ENCODE results near the gene WDR18. TPM values are rescaled to one million over a fixed set of nuclear protein-coding genes. Genes with fewer than 3 reads are reported as not detected.

The WDR18 gene
- total and polyA plus RNA-seq, 2 donors (not counting 1 experiment from before 2014, with no cell fraction given) = 10.0 to 42.3 TPM

DNA sequence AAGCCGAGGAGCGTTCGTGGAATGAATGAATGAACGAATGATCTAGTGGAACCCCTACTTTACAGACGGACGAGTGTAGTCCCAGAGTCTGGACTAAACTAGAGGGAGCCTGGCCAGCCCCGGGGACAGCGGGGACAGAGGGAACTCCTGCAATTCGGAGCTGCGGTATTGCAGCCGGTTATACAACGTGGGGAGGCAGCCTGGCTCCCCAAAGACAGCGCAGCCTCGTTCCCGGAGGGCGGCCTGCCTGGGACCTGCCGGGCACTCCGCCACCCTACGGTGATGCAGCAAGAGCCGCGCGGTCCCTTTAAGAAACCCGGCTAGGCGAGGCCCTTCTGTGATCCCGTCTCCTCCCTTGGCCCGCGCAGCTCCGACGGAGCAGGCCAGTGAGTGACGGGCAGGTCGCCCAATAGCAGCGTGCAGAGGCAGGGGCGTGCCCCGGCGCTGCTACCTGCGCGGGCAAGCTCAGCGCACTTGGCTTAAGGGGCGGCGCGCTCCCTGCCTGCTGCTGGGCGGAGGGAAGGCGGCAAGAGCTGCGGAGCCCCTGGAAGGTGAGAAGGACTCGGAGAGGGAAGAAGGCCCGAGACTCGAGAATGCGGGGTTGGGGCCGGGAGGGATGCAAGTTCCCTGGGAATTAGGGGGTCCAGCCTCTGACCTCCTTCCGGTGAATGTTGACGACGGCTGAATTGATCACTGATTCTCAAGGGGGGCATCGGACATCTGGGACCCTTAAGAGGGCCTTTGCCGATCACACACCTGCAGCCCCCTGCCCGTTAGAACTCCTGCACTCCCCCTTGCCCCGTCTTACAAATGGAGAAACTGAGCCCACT, 55.7 kb downstream of the WDR18 start, which contains the start of gene ABCA7:
Gene ABCA7 (plus strand): TSS at position 462 of the 830 bp plus-strand sequence. CDS start 1,255 bp downstream, outside the sequence.
- Histone ChIP-seq H3K9ac (ENCODE audit: insufficient read depth, low read length) (peak within 1 kb of the TSS; percentile 46), H3K4me3 (replicated peaks in 1 of 4; ENCODE audit: control extremely low read depth in 1 of 4, insufficient read depth in 1 of 4, low read depth in 3 of 4, low read length in 4 of 4) (peak within 1 kb of the TSS; percentile 53 to 67 (median 58)), H3K27ac (ENCODE audit: insufficient read depth, low read length) (peak within 1 kb of the TSS; percentile 38), H2AFZ (ENCODE audit: low read length) (no peak within 1 kb of the TSS), H3K27me3 (ENCODE audit: control insufficient read depth, insufficient read depth, low read length) (no peaks in the 10 kb centered on the region), H4K20me1 (ENCODE audit: control insufficient read depth, extremely low read depth, insufficient read depth, low read length) (no peaks in the 10 kb centered on the region), H3K4me2 (ENCODE audit: extremely low read depth, insufficient read depth, low read length) (peak within 1 kb of the TSS; percentile 93), H3K4me1 (ENCODE audit: control insufficient read depth, extremely low read depth, insufficient read depth, low read length) (peaks cover 26% of the 10 kb centered on the region), H3K9me3 (ENCODE audit: control insufficient read depth, insufficient read depth, low read depth, low read length) (no peaks in the 10 kb centered on the region), H3K36me3 (ENCODE audit: control insufficient read depth, insufficient read depth, low read length) (peaks cover 19% of the 10 kb centered on the region), H3K79me2 (ENCODE audit: control insufficient read depth, insufficient read depth, low read length) (peaks cover 3% of the 10 kb centered on the region)
- TF ChIP-seq, protein P1, sequence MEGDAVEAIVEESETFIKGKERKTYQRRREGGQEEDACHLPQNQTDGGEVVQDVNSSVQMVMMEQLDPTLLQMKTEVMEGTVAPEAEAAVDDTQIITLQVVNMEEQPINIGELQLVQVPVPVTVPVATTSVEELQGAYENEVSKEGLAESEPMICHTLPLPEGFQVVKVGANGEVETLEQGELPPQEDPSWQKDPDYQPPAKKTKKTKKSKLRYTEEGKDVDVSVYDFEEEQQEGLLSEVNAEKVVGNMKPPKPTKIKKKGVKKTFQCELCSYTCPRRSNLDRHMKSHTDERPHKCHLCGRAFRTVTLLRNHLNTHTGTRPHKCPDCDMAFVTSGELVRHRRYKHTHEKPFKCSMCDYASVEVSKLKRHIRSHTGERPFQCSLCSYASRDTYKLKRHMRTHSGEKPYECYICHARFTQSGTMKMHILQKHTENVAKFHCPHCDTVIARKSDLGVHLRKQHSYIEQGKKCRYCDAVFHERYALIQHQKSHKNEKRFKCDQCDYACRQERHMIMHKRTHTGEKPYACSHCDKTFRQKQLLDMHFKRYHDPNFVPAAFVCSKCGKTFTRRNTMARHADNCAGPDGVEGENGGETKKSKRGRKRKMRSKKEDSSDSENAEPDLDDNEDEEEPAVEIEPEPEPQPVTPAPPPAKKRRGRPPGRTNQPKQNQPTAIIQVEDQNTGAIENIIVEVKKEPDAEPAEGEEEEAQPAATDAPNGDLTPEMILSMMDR (conservative IDR thresholded peaks at IDR 0.05 in 1 of 2, IDR thresholded peaks at IDR 0.05 in 1 of 2; ENCODE audit: low read depth in 1 of 2, low read length in 2 of 2) = no peak
- no peak for TF ChIP-seq EZH2 (IDR thresholded peaks at IDR 0.05; ENCODE audit: low read length, missing control alignments)
- DNase-seq (ENCODE audit: low read depth in 2 of 2) = peak; percentile 97

DNA sequence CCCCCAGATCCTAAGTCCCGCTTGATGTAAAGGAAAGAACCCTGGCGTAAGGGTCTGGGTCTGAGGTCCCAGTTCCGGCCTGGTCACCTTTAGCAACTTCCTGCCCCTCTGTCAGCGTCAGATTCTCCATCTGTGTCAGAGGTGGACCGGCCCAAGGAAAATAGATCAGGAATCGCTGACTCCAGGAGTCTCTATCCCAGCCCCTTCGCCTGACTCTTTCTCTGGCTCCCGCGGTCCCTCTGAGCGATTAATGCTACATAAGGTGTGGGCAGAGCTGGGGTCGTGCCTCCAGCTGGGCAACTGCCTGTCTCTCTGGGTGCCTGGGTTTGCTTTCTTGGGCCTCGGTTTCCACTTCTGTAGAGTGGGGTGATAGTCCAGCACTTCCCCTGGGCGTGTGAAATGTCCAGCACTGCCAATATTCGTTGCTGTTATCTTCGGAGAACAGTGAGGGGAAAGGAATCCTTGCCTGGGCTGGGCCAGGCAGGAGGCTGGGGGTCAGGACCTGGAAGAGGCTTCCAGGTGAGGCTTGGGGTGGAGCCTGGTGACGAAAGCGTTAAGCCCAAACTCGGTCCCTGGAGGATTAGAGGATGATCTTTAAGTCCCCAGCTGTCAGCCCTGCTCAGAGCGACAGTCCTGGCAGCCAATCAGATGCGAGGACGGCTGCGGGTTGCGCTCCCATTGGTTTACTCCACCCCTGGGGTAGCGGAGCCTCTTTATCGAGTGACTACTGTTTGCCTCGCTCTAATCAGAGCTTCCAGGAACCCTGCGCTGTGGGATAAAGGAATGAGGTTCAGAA, 56.5 kb downstream of the WDR18 start:
- Histone ChIP-seq H3K79me2 (ENCODE audit: control insufficient read depth, insufficient read depth, low read length) (no peaks in the 10 kb centered on the region), H3K9ac (ENCODE audit: insufficient read depth, low read length) (peak overlapping the region; percentile 18), H3K4me1 (ENCODE audit: control insufficient read depth, extremely low read depth, insufficient read depth, low read length) (peaks cover 26% of the 10 kb centered on the region), H3K27me3 (ENCODE audit: control insufficient read depth, insufficient read depth, low read length) (no peaks in the 10 kb centered on the region), H3K36me3 (ENCODE audit: control insufficient read depth, insufficient read depth, low read length) (peaks cover 17% of the 10 kb centered on the region), H3K27ac (ENCODE audit: insufficient read depth, low read length) (no peak overlapping the region), H3K4me3 (replicated peaks in 1 of 4; ENCODE audit: control extremely low read depth in 1 of 4, insufficient read depth in 1 of 4, low read depth in 3 of 4, low read length in 4 of 4) (peak overlapping the region; percentile 53 to 67 (median 58)), H4K20me1 (ENCODE audit: control insufficient read depth, extremely low read depth, insufficient read depth, low read length) (no peaks in the 10 kb centered on the region), H3K9me3 (ENCODE audit: control insufficient read depth, insufficient read depth, low read depth, low read length) (no peaks in the 10 kb centered on the region), H3K4me2 (ENCODE audit: extremely low read depth, insufficient read depth, low read length) (peak overlapping the region; percentile 93), H2AFZ (ENCODE audit: low read length) (peak overlapping the region; percentile 51)
- DNase-seq (ENCODE audit: low read depth in 2 of 2) = peak; percentile 94 to 95
- TF ChIP-seq, protein P1 (conservative IDR thresholded peaks at IDR 0.05 in 1 of 2, IDR thresholded peaks at IDR 0.05 in 1 of 2; ENCODE audit: low read depth in 1 of 2, low read length in 2 of 2) = no peak
- TF ChIP-seq EZH2 (IDR thresholded peaks at IDR 0.05; ENCODE audit: low read length, missing control alignments) = no peak

DNA sequence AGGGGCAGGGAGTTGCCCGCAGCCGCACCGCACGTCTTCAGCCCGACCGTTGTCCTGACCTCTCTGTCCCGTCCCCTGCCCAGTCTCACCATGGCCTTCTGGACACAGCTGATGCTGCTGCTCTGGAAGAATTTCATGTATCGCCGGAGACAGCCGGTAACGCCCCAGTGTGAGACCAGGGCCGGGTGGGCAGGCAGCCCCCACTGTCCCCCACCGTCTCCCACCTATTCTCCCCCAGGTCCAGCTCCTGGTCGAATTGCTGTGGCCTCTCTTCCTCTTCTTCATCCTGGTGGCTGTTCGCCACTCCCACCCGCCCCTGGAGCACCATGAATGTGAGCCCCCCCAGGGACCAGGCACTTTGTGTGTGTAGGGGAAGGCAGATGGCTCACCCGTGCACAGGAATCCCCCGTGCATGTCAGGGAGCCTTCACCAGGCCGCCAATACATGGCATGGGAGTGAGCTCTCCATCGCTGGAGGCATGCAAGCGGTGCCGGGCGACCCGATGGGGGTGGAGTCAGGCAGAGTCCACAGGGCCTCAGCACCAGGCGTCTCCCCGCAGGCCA, 57.2 kb downstream of the WDR18 start:
- Histone ChIP-seq H3K9me3 (ENCODE audit: control insufficient read depth, insufficient read depth, low read depth, low read length) (no peaks in the 10 kb centered on the region), H3K9ac (ENCODE audit: insufficient read depth, low read length) (no peak overlapping the region), H3K27me3 (ENCODE audit: control insufficient read depth, insufficient read depth, low read length) (no peaks in the 10 kb centered on the region), H3K79me2 (ENCODE audit: control insufficient read depth, insufficient read depth, low read length) (no peaks in the 10 kb centered on the region), H2AFZ (ENCODE audit: low read length) (peak overlapping the region; percentile 51), H3K27ac (ENCODE audit: insufficient read depth, low read length) (no peak overlapping the region), H3K4me2 (ENCODE audit: extremely low read depth, insufficient read depth, low read length) (peak overlapping the region; percentile 93), H3K4me3 (replicated peaks in 1 of 4; ENCODE audit: control extremely low read depth in 1 of 4, insufficient read depth in 1 of 4, low read depth in 3 of 4, low read length in 4 of 4) (peak overlapping the region; percentile 26 to 67 (median 42)), H4K20me1 (ENCODE audit: control insufficient read depth, extremely low read depth, insufficient read depth, low read length) (no peaks in the 10 kb centered on the region), H3K4me1 (ENCODE audit: control insufficient read depth, extremely low read depth, insufficient read depth, low read length) (peaks cover 26% of the 10 kb centered on the region), H3K36me3 (ENCODE audit: control insufficient read depth, insufficient read depth, low read length) (peaks cover 15% of the 10 kb centered on the region)
- TF ChIP-seq EZH2 (IDR thresholded peaks at IDR 0.05; ENCODE audit: low read length, missing control alignments) = no peak
- TF ChIP-seq, protein P1 (conservative IDR thresholded peaks at IDR 0.05 in 1 of 2, IDR thresholded peaks at IDR 0.05 in 1 of 2; ENCODE audit: low read depth in 1 of 2, low read length in 2 of 2) = no peak
- no peak for DNase-seq (ENCODE audit: low read depth in 2 of 2)

Measured in fibroblast of lung (primary cell).